ENCODE results near the gene CDH4. TPM values are rescaled to one million over a fixed set of nuclear protein-coding genes. Genes with fewer than 3 reads are reported as not detected.

Gene CDH4
- total and polyA plus RNA-seq, 9 of the 15 experiments (the other 6 are each of a cell fraction or from before 2014, with no cell fraction given) = 0.04 TPM; not detected in 8

- Histone ChIP-seq H3K4me1 (replicated peaks in 1 of 2; ENCODE audit: control insufficient read depth in 2 of 2, insufficient read depth in 2 of 2, low read length in 2 of 2) (no peaks in the 10 kb centered on the region), H3K9me1 (ENCODE audit: control insufficient read depth, insufficient read depth, low read length) (no peaks in the 10 kb centered on the region), H3K79me2 (ENCODE audit: control insufficient read depth, insufficient read depth, low read length) (no peaks in the 10 kb centered on the region), H3K4me3 (no peak overlapping the region), H3K27me3 (ENCODE audit: control insufficient read depth in 2 of 2, insufficient read depth in 2 of 2, low read length in 2 of 2) (peaks cover 22 to 65% of the 10 kb centered on the region in 2 experiments), H3K27ac (ENCODE audit: extremely low read depth, low read depth, low read length) (no peak overlapping the region), H2AFZ (ENCODE audit: low read depth, low read length) (no peak overlapping the region), H3K4me2 (ENCODE audit: insufficient read depth, low read length) (no peak overlapping the region), H3K36me3 (ENCODE audit: control insufficient read depth, insufficient read depth, low read length) (no peaks in the 10 kb centered on the region), H3K9me3 (replicated peaks; ENCODE audit: control insufficient read depth, insufficient read depth, low read depth, low read length) (no peaks in the 10 kb centered on the region), H4K20me1 (replicated peaks; ENCODE audit: control insufficient read depth, insufficient read depth, low read length) (peaks cover 5% of the 10 kb centered on the region), H3K9ac (ENCODE audit: insufficient read depth in 1 of 2, low read depth in 2 of 2, low read length in 2 of 2) (no peak overlapping the region)
- CTCF ChIA-PET (ENCODE audit: low intra/inter-chr PET ratio) = no interaction called here
- DNase-seq (ENCODE audit: extremely low read depth in 1 of 4, low spot score in 3 of 4) (no peak), ATAC-seq (no peak), FAIRE-seq (no peak)
- POLR2A ChIA-PET = interaction anchor here (1.0 kb wide), 1 partner anchor 138 kb away, joined by 4 read pairs; no protein-coding TSS in a partner anchor
- intact Hi-C loops (cut with micrococcal nuclease) (no loop called here), in situ Hi-C loops (cut with MboI) (no loop called here)
- TF ChIP-seq ZNF407 (IDR thresholded peaks at IDR 0.05; ENCODE audit: low read depth) (no peak), TAF15 (IDR thresholded peaks at IDR 0.05; ENCODE audit: low read depth, low read length) (no peak), SP2 (IDR thresholded peaks at IDR 0.05; ENCODE audit: extremely low read depth, low read depth, low read length, poor library complexity, severe bottlenecking) (no peak), FOXP1 (CRISPR knock-in tag; IDR thresholded peaks at IDR 0.05) (no peak), OTX1 (CRISPR knock-in tag; IDR thresholded peaks at IDR 0.05) (no peak), RAD51 (IDR thresholded peaks at IDR 0.05; ENCODE audit: borderline replicate concordance, low read depth) (no peak), PPARD (CRISPR knock-in tag; IDR thresholded peaks at IDR 0.05) (no peak), MED1 (CRISPR knock-in tag; IDR thresholded peaks at IDR 0.05; ENCODE audit: borderline replicate concordance) (no peak)
- no TSS peak for BruUV-seq (replicated peaks)
- 1% methylated on average over 18 of the region's 18 CpGs for WGBS (ENCODE audit: insufficient coverage, low coverage, missing lambda C conversion rate)
Observed at GRCh38 chr20:61763740-61764400, 511.8 kb downstream of the CDH4 start.
